ENCODE data around the gene VPS39. TPM values are rescaled to one million over a fixed set of nuclear protein-coding genes. Genes with fewer than 3 reads are reported as not detected.

VPS39 gene
- polyA plus RNA-seq, 1 donor from 2014 or later: 27.5 TPM

DNA sequence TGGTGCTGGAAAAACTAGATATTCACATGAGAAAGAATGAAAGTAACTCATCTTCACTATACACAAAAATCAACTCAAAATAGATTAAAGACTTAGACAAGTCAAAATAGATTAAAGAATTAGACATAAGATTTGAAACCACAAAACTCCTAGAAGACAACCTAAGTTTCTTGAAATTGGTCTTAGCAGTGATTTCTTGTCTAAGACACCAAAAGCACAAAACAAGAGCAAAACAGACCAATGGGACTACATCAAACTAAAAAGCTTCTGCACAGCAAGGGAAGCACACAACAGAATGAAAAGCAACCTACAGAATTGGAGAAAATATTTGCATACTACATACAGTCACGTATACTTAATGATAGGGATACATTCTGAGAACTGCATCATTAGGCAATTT is 6.5 kb upstream of the VPS39 start:
- peak overlapping the region in 1 of 3 donors; percentile 39 for H3K27ac Mint-ChIP-seq
- H3K36me3 Mint-ChIP-seq: peaks cover 15% of the 10 kb centered on the region
- no peak overlapping the region for H3K4me3 Mint-ChIP-seq
- H3K27me3 Mint-ChIP-seq: no peaks in the 10 kb centered on the region
- H3K4me1 Mint-ChIP-seq: peaks cover 13 to 15% (median 13%) of the 10 kb centered on the region in 3 donors
- H3K9me3 Mint-ChIP-seq: no peaks in the 10 kb centered on the region

- no peaks in the 10 kb centered on the region for H3K27me3 Mint-ChIP-seq
- peaks cover 3 to 4% (median 4%) of the 10 kb centered on the region in 3 donors for H3K4me1 Mint-ChIP-seq
- H3K4me3 Mint-ChIP-seq: no peak overlapping the region
- no peak overlapping the region for H3K27ac Mint-ChIP-seq
- H3K36me3 Mint-ChIP-seq: peaks cover 12% of the 10 kb centered on the region
- no peaks in the 10 kb centered on the region for H3K9me3 Mint-ChIP-seq
These were observed 5.4 kb upstream of the VPS39 start for GRCh38 chr15:42213511-42213910.

DNA sequence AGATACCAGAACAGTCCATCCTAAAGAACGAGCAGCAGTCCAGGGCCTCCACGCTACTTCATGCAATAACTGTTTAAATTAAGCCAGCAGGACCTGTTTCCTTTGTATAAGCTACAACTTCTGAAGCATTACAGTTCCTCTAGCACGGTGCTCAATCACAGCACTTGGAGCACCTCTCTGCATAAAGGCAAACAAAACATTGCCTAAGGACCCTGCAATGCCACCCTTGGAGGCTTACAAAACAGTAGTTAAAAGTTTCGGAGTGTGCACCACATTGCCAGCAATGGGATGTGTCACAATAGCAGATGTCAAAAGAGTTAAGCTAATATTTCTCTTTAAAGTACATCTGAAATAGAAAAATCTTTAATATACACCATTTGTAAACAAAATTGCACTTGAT is 2.6 kb upstream of the VPS39 start:
- Mint-ChIP-seq H3K36me3 (peaks cover 10% of the 10 kb centered on the region), H3K4me1 (peaks cover 11 to 22% (median 20%) of the 10 kb centered on the region in 3 donors), H3K27me3 (no peaks in the 10 kb centered on the region), H3K9me3 (no peaks in the 10 kb centered on the region), H3K4me3 (no peak overlapping the region), H3K27ac (no peak overlapping the region)

- peak overlapping the region; percentile 65 to 99 (median 70) for H3K4me3 Mint-ChIP-seq
- H3K36me3 Mint-ChIP-seq: peaks cover 9% of the 10 kb centered on the region
- no peaks in the 10 kb centered on the region for H3K27me3 Mint-ChIP-seq
- H3K27ac Mint-ChIP-seq: peak overlapping the region in 1 of 3 donors; percentile 33
- H3K4me1 Mint-ChIP-seq: peaks cover 11 to 35% (median 27%) of the 10 kb centered on the region in 3 donors
- no peaks in the 10 kb centered on the region for H3K9me3 Mint-ChIP-seq
These were observed 1.7 kb downstream of the VPS39 start for GRCh38 chr15:42206406-42206805.

- peaks cover 4% of the 10 kb centered on the region for H3K36me3 Mint-ChIP-seq
- H3K27me3 Mint-ChIP-seq: no peaks in the 10 kb centered on the region
- no peak overlapping the region for H3K27ac Mint-ChIP-seq
- peak overlapping the region in 1 of 4 donors; percentile 7 for H3K4me3 Mint-ChIP-seq
- H3K9me3 Mint-ChIP-seq: no peaks in the 10 kb centered on the region
- H3K4me1 Mint-ChIP-seq: peaks cover 13 to 37% (median 31%) of the 10 kb centered on the region in 3 donors
These were observed 4.2 kb downstream of the VPS39 start for GRCh38 chr15:42203891-42204290.

DNA sequence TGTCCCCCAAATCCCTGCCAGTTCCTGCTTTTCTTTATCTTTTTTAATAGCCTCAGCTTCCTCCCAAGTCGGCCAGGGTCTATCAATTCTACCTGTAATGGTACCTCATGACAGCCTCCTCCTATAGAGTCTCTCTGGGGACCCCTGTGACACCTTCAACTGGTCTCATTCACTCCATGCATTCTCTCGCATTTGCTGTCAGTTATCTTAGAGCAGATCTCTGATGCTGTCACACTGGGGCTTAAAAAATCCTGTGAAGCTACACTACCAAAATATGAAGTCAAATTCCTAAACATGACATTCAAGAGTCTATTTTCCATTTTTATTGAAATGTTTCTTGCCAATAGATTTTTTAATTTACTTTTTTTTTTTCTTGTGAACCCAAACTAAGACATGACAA is 5.5 kb downstream of the VPS39 start:
- H3K27ac Mint-ChIP-seq: no peak overlapping the region

GRCh38 chr15:42201801-42202200 is 6.3 kb downstream of the VPS39 start:
- no peaks in the 10 kb centered on the region for H3K9me3 Mint-ChIP-seq
- no peak overlapping the region for H3K4me3 Mint-ChIP-seq
- H3K36me3 Mint-ChIP-seq: peaks cover 2% of the 10 kb centered on the region
- no peaks in the 10 kb centered on the region for H3K27me3 Mint-ChIP-seq
- no peak overlapping the region for H3K27ac Mint-ChIP-seq
- H3K4me1 Mint-ChIP-seq: peaks cover 4 to 27% (median 23%) of the 10 kb centered on the region in 3 donors

More for the DNA sequence above, 5.5 kb downstream of the VPS39 start:
- peaks cover 4% of the 10 kb centered on the region for H3K36me3 Mint-ChIP-seq
- H3K27me3 Mint-ChIP-seq: no peaks in the 10 kb centered on the region
- no peaks in the 10 kb centered on the region for H3K9me3 Mint-ChIP-seq
- H3K4me3 Mint-ChIP-seq: no peak overlapping the region
- peaks cover 10 to 35% (median 31%) of the 10 kb centered on the region in 3 donors for H3K4me1 Mint-ChIP-seq

DNA sequence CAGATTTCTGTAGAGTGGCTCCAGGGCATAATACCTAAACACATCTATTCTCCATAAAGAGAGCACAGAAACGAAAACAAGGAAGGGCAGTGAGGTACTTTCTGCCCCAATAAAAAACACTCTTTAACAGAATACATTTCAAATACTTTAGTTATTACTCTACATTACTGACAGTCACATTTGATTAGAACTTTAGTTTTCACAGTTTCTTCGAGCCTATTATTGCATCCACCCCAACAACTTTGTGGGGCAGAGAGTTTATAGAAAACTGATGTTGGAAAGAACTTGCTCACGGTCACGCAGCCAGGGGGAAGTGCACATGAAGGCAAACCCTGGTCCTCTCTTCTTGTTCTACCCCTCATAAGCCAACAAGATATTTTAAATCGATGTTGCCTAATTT is 9.0 kb downstream of the VPS39 start:
- Mint-ChIP-seq H3K4me1 (peaks cover 2 to 10% (median 8%) of the 10 kb centered on the region in 3 donors), H3K36me3 (peaks cover 11% of the 10 kb centered on the region), H3K4me3 (peak overlapping the region in 1 of 4 donors; percentile 34), H3K27ac (no peak overlapping the region), H3K9me3 (no peaks in the 10 kb centered on the region), H3K27me3 (no peaks in the 10 kb centered on the region)

- H3K4me3 Mint-ChIP-seq: no peak overlapping the region
- no peaks in the 10 kb centered on the region for H3K27me3 Mint-ChIP-seq
- H3K9me3 Mint-ChIP-seq: no peaks in the 10 kb centered on the region
- no peak overlapping the region for H3K27ac Mint-ChIP-seq
- peaks cover 6 to 8% (median 7%) of the 10 kb centered on the region in 3 donors for H3K4me1 Mint-ChIP-seq
- peaks cover 11% of the 10 kb centered on the region for H3K36me3 Mint-ChIP-seq
These were observed 9.6 kb downstream of the VPS39 start for GRCh38 chr15:42198516-42198915.

- Mint-ChIP-seq H3K27ac (peak overlapping the region in 1 of 3 donors; percentile 35), H3K4me1 (peaks cover 6 to 17% (median 15%) of the 10 kb centered on the region in 3 donors), H3K36me3 (peaks cover 11% of the 10 kb centered on the region), H3K9me3 (no peaks in the 10 kb centered on the region), H3K27me3 (no peaks in the 10 kb centered on the region), H3K4me3 (no peak overlapping the region)
These were observed 13.6 kb downstream of the VPS39 start for GRCh38 chr15:42194513-42194912.

GRCh38 chr15:42193383-42193782 is 14.7 kb downstream of the VPS39 start:
- no peaks in the 10 kb centered on the region for H3K9me3 Mint-ChIP-seq
- no peaks in the 10 kb centered on the region for H3K27me3 Mint-ChIP-seq
- H3K4me3 Mint-ChIP-seq: no peak overlapping the region
- peaks cover 6 to 17% (median 13%) of the 10 kb centered on the region in 3 donors for H3K4me1 Mint-ChIP-seq
- H3K27ac Mint-ChIP-seq: peak overlapping the region in 1 of 3 donors; percentile 14
- peaks cover 14% of the 10 kb centered on the region for H3K36me3 Mint-ChIP-seq

GRCh38 chr15:42191610-42192346 is 16.3 kb downstream of the VPS39 start:
- Mint-ChIP-seq H3K4me3 (peak overlapping the region in 2 of 4 donors; percentile 5 to 49), H3K9me3 (no peaks in the 10 kb centered on the region), H3K4me1 (peaks cover 6 to 13% (median 13%) of the 10 kb centered on the region in 3 donors), H3K27me3 (no peaks in the 10 kb centered on the region), H3K27ac (peak overlapping the region in 2 of 3 donors; percentile 56 to 82), H3K36me3 (peaks cover 22% of the 10 kb centered on the region)

GRCh38 chr15:42190370-42190769 is 17.7 kb downstream of the VPS39 start:
- H3K36me3 Mint-ChIP-seq: peaks cover 15% of the 10 kb centered on the region
- no peaks in the 10 kb centered on the region for H3K9me3 Mint-ChIP-seq
- peaks cover 6 to 13% (median 13%) of the 10 kb centered on the region in 3 donors for H3K4me1 Mint-ChIP-seq
- H3K27ac Mint-ChIP-seq: peak overlapping the region in 1 of 3 donors; percentile 15
- no peak overlapping the region for H3K4me3 Mint-ChIP-seq
- no peaks in the 10 kb centered on the region for H3K27me3 Mint-ChIP-seq

GRCh38 chr15:42185801-42186200 is 22.3 kb downstream of the VPS39 start:
- H3K27ac Mint-ChIP-seq: peak overlapping the region in 1 of 3 donors; percentile 4
- no peak overlapping the region for H3K4me3 Mint-ChIP-seq
- H3K9me3 Mint-ChIP-seq: no peaks in the 10 kb centered on the region
- peaks cover 5 to 8% (median 6%) of the 10 kb centered on the region in 3 donors for H3K4me1 Mint-ChIP-seq
- H3K36me3 Mint-ChIP-seq: peaks cover 18% of the 10 kb centered on the region
- H3K27me3 Mint-ChIP-seq: no peaks in the 10 kb centered on the region

DNA sequence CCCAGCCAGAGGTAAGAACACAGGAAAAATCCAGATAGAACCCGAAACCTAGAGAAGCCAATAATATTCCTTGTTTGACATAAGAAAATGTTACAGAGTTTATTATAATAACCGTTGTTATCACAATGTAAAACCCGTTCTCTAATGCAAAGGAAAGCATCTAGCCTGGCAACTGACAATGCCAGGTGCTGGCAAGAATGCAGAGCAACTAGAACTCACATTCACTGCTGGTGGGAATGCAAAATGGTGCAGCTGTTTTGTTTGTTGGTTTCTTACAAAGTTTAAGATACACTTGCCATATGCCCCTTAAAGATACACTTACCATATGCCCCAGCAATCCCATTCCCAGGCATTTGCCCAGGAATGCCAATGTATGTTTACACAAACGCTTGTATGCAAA is 23.4 kb downstream of the VPS39 start:
- peaks cover 5 to 8% (median 6%) of the 10 kb centered on the region in 3 donors for H3K4me1 Mint-ChIP-seq
- H3K27ac Mint-ChIP-seq: peak overlapping the region in 1 of 3 donors; percentile 23
- peaks cover 18% of the 10 kb centered on the region for H3K36me3 Mint-ChIP-seq
- H3K9me3 Mint-ChIP-seq: no peaks in the 10 kb centered on the region
- H3K4me3 Mint-ChIP-seq: no peak overlapping the region
- no peaks in the 10 kb centered on the region for H3K27me3 Mint-ChIP-seq

- Mint-ChIP-seq H3K4me3 (no peak overlapping the region), H3K27ac (peak overlapping the region in 1 of 3 donors; percentile 23), H3K4me1 (peaks cover 5 to 8% (median 6%) of the 10 kb centered on the region in 3 donors), H3K36me3 (peaks cover 18% of the 10 kb centered on the region), H3K9me3 (no peaks in the 10 kb centered on the region), H3K27me3 (no peaks in the 10 kb centered on the region)
These were observed 23.8 kb downstream of the VPS39 start for GRCh38 chr15:42184296-42184695.

Data from IgD-negative memory B cell (primary cell).